Fibroblast of gingiva (primary cell): Measurements from ENCODE around the gene AFM.
"Not testable (repeated sequence)": the region's sequence is repeated elsewhere in the genome, so short reads cannot be mapped to it uniquely, and the experiment has no call there.

ENCODE experiments used
- DNase-seq: peaks from one replicate; pipeline ENCODE4 v3.0.0-alpha.2; 2011; ENCODE audit warnings: low read depth

AFM gene

GRCh38 chr4:73505567-73505966, 24.0 kb downstream of the AFM start:
- no peak for DNase-seq

- DNase-seq, result no peak
These were observed 26.0 kb downstream of the AFM start for GRCh38 chr4:73507541-73507940.

- no peak for DNase-seq
These were observed 27.1 kb downstream of the AFM start for GRCh38 chr4:73508651-73509050.

- DNase-seq, result no peak
These were observed 36.8 kb downstream of the AFM start for GRCh38 chr4:73518340-73518739.

- DNase-seq, result peak; percentile 74
These were observed 39.3 kb downstream of the AFM start for GRCh38 chr4:73520821-73521220.

- no peak for DNase-seq
These were observed 41.6 kb downstream of the AFM start for GRCh38 chr4:73523126-73523525.

GRCh38 chr4:73525611-73526010, 44.1 kb downstream of the AFM start:
- DNase-seq, result no peak

GRCh38 chr4:73527196-73527595, 45.7 kb downstream of the AFM start:
- no peak for DNase-seq

- no peak for DNase-seq
These were observed 46.6 kb downstream of the AFM start for GRCh38 chr4:73528171-73528570.

GRCh38 chr4:73533515-73534422, 52.2 kb downstream of the AFM start:
- DNase-seq, result no peak

GRCh38 chr4:73538162-73538561, 56.6 kb downstream of the AFM start:
- no peak for DNase-seq

GRCh38 chr4:73539386-73539785, 57.8 kb downstream of the AFM start:
- DNase-seq, result no peak

GRCh38 chr4:73540826-73541225, 59.3 kb downstream of the AFM start:
- no peak for DNase-seq

- no peak for DNase-seq
These were observed 59.7 kb downstream of the AFM start for GRCh38 chr4:73541251-73541650.

- DNase-seq, result no peak
These were observed 63.1 kb downstream of the AFM start for GRCh38 chr4:73544620-73545019.

- DNase-seq, result not testable (repeated sequence)
These were observed 69.3 kb downstream of the AFM start for GRCh38 chr4:73550865-73551264.
